Activated effector memory CD4-positive, alpha-beta T cell treated with Interleukin-2 at 50 U/mL for 16 hours (primary cell): ENCODE measurements around the gene EIF1AY.
"Not testable (repeated sequence)": the region's sequence is repeated elsewhere in the genome, so short reads cannot be mapped to it uniquely, and the experiment has no call there.

ENCODE experiments used
- DNase-seq: peaks from one replicate; pipeline ENCODE4 v3.0.0-alpha.2; 2020

Gene EIF1AY

GRCh38 chrY:20575531-20576121 lies at the start of gene EIF1AY:
Gene EIF1AY, plus strand, starts transcription at chrY:20575776. Its CDS starts 96 bp downstream, at chrY:20575872.
- DNase-seq: peak; percentile 84

- no peak for DNase-seq
These were observed 47.1 kb upstream of the EIF1AY start for GRCh38 chrY:20528435-20528834.

- no peak for DNase-seq
These were observed 37.4 kb upstream of the EIF1AY start for GRCh38 chrY:20538186-20538585.

- DNase-seq: no peak
These were observed 36.6 kb upstream of the EIF1AY start for GRCh38 chrY:20538933-20539332.

GRCh38 chrY:20544451-20544960 lies 31.1 kb upstream of the EIF1AY start:
- no peak for DNase-seq

GRCh38 chrY:20546071-20546470 lies 29.5 kb upstream of the EIF1AY start:
- DNase-seq: no peak

GRCh38 chrY:20549289-20549688 lies 26.3 kb upstream of the EIF1AY start:
- no peak for DNase-seq

GRCh38 chrY:20551840-20552239 lies 23.7 kb upstream of the EIF1AY start:
- no peak for DNase-seq

GRCh38 chrY:20552764-20553323 lies 22.7 kb upstream of the EIF1AY start:
- not testable (repeated sequence) for DNase-seq

- DNase-seq: no peak
These were observed 19.8 kb upstream of the EIF1AY start for GRCh38 chrY:20555820-20556219.

- DNase-seq: no peak
These were observed 16.9 kb upstream of the EIF1AY start for GRCh38 chrY:20558677-20559076.

GRCh38 chrY:20559873-20560512 lies 15.6 kb upstream of the EIF1AY start:
- no peak for DNase-seq

GRCh38 chrY:20571306-20571705 lies 4.3 kb upstream of the EIF1AY start:
- DNase-seq: no peak

- no peak for DNase-seq
These were observed 930 bp downstream of the EIF1AY start for GRCh38 chrY:20576506-20576905.

GRCh38 chrY:20578206-20578605 lies 2.6 kb downstream of the EIF1AY start:
- DNase-seq: no peak

GRCh38 chrY:20581687-20582086 lies 6.1 kb downstream of the EIF1AY start:
- DNase-seq: no peak

GRCh38 chrY:20586161-20586560 lies 10.6 kb downstream of the EIF1AY start:
- no peak for DNase-seq
